BE2C (cell line): ENCODE measurements around the gene KCNMB3.

Experiments used
- DNase-seq: peaks from one replicate; pipeline ENCODE4 v3.0.0-alpha.2; 2020
- H3K27me3 ChIP-seq: fragments of 250-450 bp; sonication (Bioruptor Pico); 2 replicates; pipeline ENCODE4 v1.5.1; 2020; ENCODE audit warnings: mild to moderate bottlenecking
- H3K36me3 ChIP-seq: fragments of 250-450 bp; sonication (Bioruptor Pico); 2 replicates; pipeline ENCODE4 v1.5.1; 2020; ENCODE audit warnings: mild to moderate bottlenecking
- H3K4me1 ChIP-seq: fragments of 250-450 bp; sonication (Bioruptor Pico); 2 replicates; pipeline ENCODE4 v1.5.1; 2020
- H3K4me3 ChIP-seq: 2 replicates; pipeline ENCODE4 v1.5.1; 2011; ENCODE audit warnings: low read depth, low read length
- H3K9me3 ChIP-seq: fragments of 250-450 bp; sonication (Bioruptor Pico); 2 replicates; pipeline ENCODE4 v1.5.1; 2020
- CTCF ChIP-seq: IDR thresholded peaks from 2 replicates; pipeline ENCODE4 v1.5.1; 2012; ENCODE audit warnings: mild to moderate bottlenecking, low read depth, low read length

KCNMB3 gene

GRCh38 chr3:179289295-179289694, 38.4 kb upstream of the KCNMB3 start:
- DNase-seq = no peak
- Histone ChIP-seq H3K36me3 (no peaks in the 10 kb centered on the region), H3K9me3 (no peaks in the 10 kb centered on the region), H3K27me3 (no peaks in the 10 kb centered on the region; the same call in 1 of the 2 replicates), H3K4me3 (no peak overlapping the region), H3K4me1 (no peaks in the 10 kb centered on the region; the same call in 1 of the 2 replicates)
- no peak for TF ChIP-seq CTCF

GRCh38 chr3:179288845-179289244, 37.9 kb upstream of the KCNMB3 start:
- Histone ChIP-seq H3K4me1 (no peaks in the 10 kb centered on the region; the same call in 1 of the 2 replicates), H3K27me3 (no peaks in the 10 kb centered on the region; the same call in 1 of the 2 replicates), H3K36me3 (no peaks in the 10 kb centered on the region), H3K4me3 (no peak overlapping the region), H3K9me3 (no peaks in the 10 kb centered on the region)
- TF ChIP-seq CTCF = no peak
- no peak for DNase-seq

- Histone ChIP-seq H3K27me3 (no peaks in the 10 kb centered on the region), H3K9me3 (no peaks in the 10 kb centered on the region), H3K36me3 (no peaks in the 10 kb centered on the region), H3K4me3 (no peak overlapping the region), H3K4me1 (no peaks in the 10 kb centered on the region; the same call in 1 of the 2 replicates)
- DNase-seq = no peak
- no peak for TF ChIP-seq CTCF
Observed at GRCh38 chr3:179286331-179286730, 35.4 kb upstream of the KCNMB3 start.

GRCh38 chr3:179281825-179282224, 30.9 kb upstream of the KCNMB3 start:
- TF ChIP-seq CTCF = no peak
- no peaks in the 10 kb centered on the region for H3K9me3 ChIP-seq
- DNase-seq = no peak
- no peaks in the 10 kb centered on the region for H3K27me3 ChIP-seq
- H3K4me1 ChIP-seq = no peaks in the 10 kb centered on the region
- no peaks in the 10 kb centered on the region for H3K36me3 ChIP-seq
- H3K4me3 ChIP-seq = no peak overlapping the region

GRCh38 chr3:179279837-179280236, 28.9 kb upstream of the KCNMB3 start:
- Histone ChIP-seq H3K4me3 (no peak overlapping the region), H3K4me1 (no peaks in the 10 kb centered on the region), H3K36me3 (no peaks in the 10 kb centered on the region), H3K9me3 (no peaks in the 10 kb centered on the region), H3K27me3 (no peaks in the 10 kb centered on the region)
- TF ChIP-seq CTCF = no peak
- DNase-seq = no peak

GRCh38 chr3:179278932-179279693, 28.2 kb upstream of the KCNMB3 start:
- H3K4me3 ChIP-seq = no peak overlapping the region
- no peaks in the 10 kb centered on the region for H3K27me3 ChIP-seq
- no peaks in the 10 kb centered on the region for H3K4me1 ChIP-seq
- no peak for DNase-seq
- TF ChIP-seq CTCF = no peak
- no peaks in the 10 kb centered on the region for H3K9me3 ChIP-seq
- H3K36me3 ChIP-seq = no peaks in the 10 kb centered on the region
